Stimulated activated naive CD8-positive, alpha-beta T cell treated with anti-CD3 and anti-CD28 coated beads, Interleukin-15, Interleukin-2, amounts not matched to agents 100 ng/mL and 50 ng/mL, for 24 hours (primary cell): ENCODE results near the gene PITX1.
A peak's percentile ranks its signal among the peaks of the same experiment; 100 is the strongest.

Experiments
- H3K27ac Mint-ChIP-seq: one replicate; pipeline ENCODE4 v1.8.0; 2021; ENCODE audit warnings: mild to moderate bottlenecking, mixed read lengths
- H3K27me3 Mint-ChIP-seq: one replicate; pipeline ENCODE4 v1.8.0; 2021; ENCODE audit warnings: mixed read lengths
- H3K36me3 Mint-ChIP-seq: one replicate; pipeline ENCODE4 v1.8.0; 2021; ENCODE audit warnings: low read depth, mixed read lengths
- H3K4me1 Mint-ChIP-seq: one replicate; pipeline ENCODE4 v1.8.0; 2021; ENCODE audit warnings: low read depth, mixed read lengths
- H3K4me3 Mint-ChIP-seq: one replicate; pipeline ENCODE4 v1.8.0; 2021; ENCODE audit warnings: mild to moderate bottlenecking, mixed read lengths
- H3K9me3 Mint-ChIP-seq: one replicate; pipeline ENCODE4 v1.8.0; 2021; ENCODE audit warnings: mixed read lengths

PITX1 gene

DNA sequence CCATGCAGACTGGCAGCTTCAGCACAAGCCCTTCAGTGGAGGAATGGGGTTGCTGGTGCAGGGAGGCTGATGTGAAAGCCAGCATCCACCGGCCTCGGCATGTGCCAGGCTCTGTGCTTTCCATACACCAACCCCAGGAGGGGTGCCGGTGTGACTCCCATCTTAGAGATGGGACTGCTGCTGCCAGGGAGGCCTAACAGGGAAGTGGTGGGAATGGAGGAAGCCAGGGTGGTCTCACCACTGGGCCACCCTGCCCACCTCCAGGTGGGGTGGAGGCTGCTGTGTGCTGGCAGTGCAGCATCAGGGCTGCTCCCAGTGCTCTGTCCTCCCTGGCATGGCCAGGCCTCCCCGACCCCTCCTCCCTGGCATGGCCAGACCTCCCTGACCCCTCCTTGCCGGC, 32.8 kb upstream of the PITX1 start:
- no peak overlapping the region for H3K4me3 Mint-ChIP-seq
- no peak overlapping the region for H3K27ac Mint-ChIP-seq
- no peaks in the 10 kb centered on the region for H3K27me3 Mint-ChIP-seq
- H3K36me3 Mint-ChIP-seq, result no peaks in the 10 kb centered on the region
- no peaks in the 10 kb centered on the region for H3K4me1 Mint-ChIP-seq
- H3K9me3 Mint-ChIP-seq, result no peaks in the 10 kb centered on the region

DNA sequence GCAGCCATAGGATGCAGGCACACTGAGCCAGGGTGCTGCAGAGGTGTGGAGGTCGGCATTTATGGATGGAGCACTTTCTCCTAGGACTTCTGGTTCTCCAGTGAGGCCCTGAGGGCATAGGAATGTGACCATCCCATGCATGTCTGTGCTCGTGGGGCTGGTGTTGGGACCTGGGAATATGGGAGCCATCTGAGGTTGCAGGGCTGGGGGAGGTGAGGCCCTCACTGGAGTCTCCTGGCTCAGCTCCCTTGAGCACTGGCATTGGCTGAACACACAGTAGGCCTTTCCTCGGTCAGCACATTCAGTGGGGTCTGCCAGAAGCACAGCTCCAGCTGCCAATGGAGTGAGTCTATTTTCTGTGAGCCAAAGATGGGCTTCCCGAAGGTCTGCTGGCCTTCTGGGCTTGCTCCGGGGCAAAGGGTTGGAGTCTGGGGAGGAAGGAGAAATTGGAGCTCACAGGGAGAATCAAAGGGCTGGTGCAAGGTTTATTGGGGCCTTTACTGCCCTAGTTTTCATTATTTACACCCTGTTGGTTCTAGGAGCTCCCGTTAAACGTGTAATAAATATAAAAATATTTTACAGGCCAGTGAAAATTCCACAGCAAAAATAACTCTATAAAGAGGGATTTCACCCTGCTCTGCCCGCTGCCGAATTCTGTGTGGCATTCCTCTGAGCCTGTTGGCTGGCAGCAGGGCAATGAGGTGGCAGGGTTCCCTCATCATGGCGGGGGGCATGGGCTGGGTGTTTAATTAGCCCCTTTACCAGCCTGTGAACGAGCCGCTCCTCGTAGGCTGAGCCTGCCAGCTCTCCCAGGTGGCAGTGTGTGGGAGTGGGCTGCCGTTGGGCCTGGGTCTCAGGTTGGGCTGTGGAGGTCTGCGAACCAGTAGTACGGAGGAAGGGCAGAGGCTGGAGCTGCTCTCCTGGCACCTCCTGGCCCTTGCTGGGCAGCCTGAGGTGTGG, 31.6 kb upstream of the PITX1 start:
- H3K36me3 Mint-ChIP-seq, result no peaks in the 10 kb centered on the region
- no peaks in the 10 kb centered on the region for H3K4me1 Mint-ChIP-seq
- no peak overlapping the region for H3K4me3 Mint-ChIP-seq
- no peaks in the 10 kb centered on the region for H3K27me3 Mint-ChIP-seq
- no peak overlapping the region for H3K27ac Mint-ChIP-seq
- no peaks in the 10 kb centered on the region for H3K9me3 Mint-ChIP-seq

DNA sequence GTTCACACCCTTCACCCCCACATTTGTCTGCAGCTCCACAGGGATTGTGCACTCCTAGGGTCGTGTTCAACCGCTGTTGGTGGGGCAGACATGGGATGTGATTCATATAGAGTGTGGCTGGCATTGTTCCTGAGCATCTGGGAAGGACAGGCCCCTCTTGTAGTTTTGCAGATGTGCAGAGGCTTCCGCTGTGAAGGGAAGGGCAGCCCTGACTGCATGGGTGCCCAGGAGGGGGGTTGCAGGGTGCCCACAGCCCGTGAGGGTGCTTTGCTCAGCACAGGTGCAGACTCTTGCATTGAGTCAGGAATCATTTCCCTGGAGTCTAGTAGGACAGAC, 30.2 kb upstream of the PITX1 start:
- Mint-ChIP-seq H3K4me3 (no peak overlapping the region), H3K36me3 (no peaks in the 10 kb centered on the region)

DNA sequence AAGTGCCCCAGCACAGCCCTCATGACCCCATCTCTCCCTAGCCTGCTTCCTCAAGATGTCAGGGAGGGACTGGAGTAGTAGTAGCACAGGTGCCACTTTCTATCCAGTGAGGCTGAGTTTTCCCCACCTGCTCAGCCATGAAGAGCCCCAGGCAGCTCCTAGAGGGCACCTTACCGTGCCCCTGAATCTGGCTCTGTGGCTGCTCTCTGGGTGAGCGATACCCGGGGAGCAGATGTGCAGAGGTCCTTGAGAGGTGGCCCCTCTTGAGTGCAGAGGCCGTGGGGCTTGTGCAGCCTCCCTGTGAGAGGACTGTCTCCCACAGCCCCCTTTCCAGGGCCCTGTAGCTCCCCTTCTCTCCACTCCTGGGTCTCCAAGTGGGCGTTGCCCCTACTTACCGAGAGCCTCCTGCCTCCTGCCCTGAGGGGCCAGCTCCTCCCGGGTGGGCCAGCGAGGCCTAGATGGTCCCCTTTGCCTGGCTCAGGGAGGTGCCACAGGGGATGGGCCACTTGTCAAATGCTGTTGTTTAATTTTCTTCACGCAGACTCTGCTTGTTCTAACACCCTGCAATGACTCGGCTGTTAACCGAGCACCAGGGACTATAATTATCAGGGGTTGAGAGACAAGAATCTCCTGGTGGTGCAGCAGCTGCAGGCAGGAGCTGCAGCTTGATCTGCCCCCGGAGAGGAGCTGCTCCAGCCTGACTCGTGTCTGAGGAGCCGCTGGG, 29.6 kb upstream of the PITX1 start:
- Mint-ChIP-seq H3K4me1 (no peaks in the 10 kb centered on the region), H3K27ac (no peak overlapping the region), H3K9me3 (no peaks in the 10 kb centered on the region), H3K4me3 (no peak overlapping the region), H3K27me3 (no peaks in the 10 kb centered on the region), H3K36me3 (no peaks in the 10 kb centered on the region)

More for the DNA sequence above, 30.2 kb upstream of the PITX1 start:
- no peak overlapping the region for H3K27ac Mint-ChIP-seq
- H3K4me1 Mint-ChIP-seq, result no peaks in the 10 kb centered on the region
- no peaks in the 10 kb centered on the region for H3K9me3 Mint-ChIP-seq
- H3K27me3 Mint-ChIP-seq, result no peaks in the 10 kb centered on the region

DNA sequence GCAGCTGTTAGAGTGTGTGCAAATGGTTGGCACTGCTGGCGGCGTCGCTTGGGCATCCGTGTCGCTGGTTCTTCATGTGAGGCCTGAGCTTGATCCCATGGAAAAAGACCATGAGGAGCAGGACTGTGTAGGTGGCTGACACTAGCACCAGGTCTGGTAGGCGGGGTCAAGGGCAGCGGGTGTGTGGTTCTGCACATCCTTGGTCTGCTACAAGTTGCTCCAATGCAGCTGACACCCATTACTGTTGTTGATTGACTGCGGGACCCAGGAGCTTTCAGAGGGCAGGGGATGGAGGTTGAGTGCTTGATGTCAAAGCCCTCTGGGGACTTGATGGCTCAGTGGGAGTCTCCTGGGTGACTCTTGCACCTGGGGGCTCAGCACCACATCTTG, 29.0 kb upstream of the PITX1 start:
- H3K9me3 Mint-ChIP-seq, result no peaks in the 10 kb centered on the region
- no peaks in the 10 kb centered on the region for H3K4me1 Mint-ChIP-seq
- no peaks in the 10 kb centered on the region for H3K27me3 Mint-ChIP-seq
- H3K4me3 Mint-ChIP-seq, result no peak overlapping the region
- H3K36me3 Mint-ChIP-seq, result no peaks in the 10 kb centered on the region
- no peak overlapping the region for H3K27ac Mint-ChIP-seq

DNA sequence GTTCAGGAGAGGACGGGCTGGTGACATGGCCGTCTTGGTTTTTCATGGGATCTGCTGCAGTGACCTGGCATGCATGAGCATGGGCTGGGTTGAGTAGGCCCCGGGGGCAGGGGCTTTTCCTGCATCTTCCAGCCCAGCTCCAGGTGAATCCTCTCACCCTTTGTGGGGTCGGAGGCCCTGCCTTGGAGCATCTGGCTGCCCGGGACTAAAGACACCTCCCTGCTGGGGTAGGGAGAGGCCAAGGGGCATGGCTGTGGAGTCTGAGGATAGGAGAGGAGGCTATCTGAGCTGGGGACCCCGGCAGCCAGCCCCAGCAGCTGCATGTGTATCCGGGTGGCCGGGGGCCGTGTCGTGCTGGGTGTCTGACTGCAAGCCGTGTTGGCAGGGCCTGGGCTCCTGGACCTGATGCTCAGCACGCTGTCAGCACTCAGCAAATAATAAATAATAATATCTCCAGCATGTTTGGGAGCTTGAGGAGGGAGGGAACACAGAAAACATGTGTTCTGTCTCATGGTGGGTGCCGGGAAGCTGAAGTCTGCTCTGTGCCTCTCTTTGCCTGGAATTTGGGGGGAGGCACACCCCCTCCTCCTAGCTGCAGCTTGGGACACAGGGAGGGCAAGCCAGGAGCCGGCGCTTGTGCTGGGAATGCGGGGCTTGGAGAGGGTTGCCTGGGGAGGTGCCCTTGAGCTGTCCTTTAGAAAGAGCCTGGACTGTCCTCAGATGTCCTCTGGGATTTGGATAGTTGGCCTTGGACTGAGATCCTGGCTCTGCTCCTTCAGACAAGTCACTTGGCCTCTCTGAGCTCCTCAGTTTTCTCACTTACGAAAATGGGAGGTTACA, 28.4 kb upstream of the PITX1 start:
- H3K4me3 Mint-ChIP-seq, result no peak overlapping the region
- no peak overlapping the region for H3K27ac Mint-ChIP-seq
- no peaks in the 10 kb centered on the region for H3K9me3 Mint-ChIP-seq
- no peaks in the 10 kb centered on the region for H3K36me3 Mint-ChIP-seq
- no peaks in the 10 kb centered on the region for H3K27me3 Mint-ChIP-seq
- no peaks in the 10 kb centered on the region for H3K4me1 Mint-ChIP-seq

- H3K9me3 Mint-ChIP-seq, result no peaks in the 10 kb centered on the region
- no peak overlapping the region for H3K4me3 Mint-ChIP-seq
- no peaks in the 10 kb centered on the region for H3K4me1 Mint-ChIP-seq
- H3K36me3 Mint-ChIP-seq, result no peaks in the 10 kb centered on the region
- peaks cover 9% of the 10 kb centered on the region for H3K27me3 Mint-ChIP-seq
- H3K27ac Mint-ChIP-seq, result no peak overlapping the region
Observed at GRCh38 chr5:135061001-135061400, 27.0 kb upstream of the PITX1 start.

DNA sequence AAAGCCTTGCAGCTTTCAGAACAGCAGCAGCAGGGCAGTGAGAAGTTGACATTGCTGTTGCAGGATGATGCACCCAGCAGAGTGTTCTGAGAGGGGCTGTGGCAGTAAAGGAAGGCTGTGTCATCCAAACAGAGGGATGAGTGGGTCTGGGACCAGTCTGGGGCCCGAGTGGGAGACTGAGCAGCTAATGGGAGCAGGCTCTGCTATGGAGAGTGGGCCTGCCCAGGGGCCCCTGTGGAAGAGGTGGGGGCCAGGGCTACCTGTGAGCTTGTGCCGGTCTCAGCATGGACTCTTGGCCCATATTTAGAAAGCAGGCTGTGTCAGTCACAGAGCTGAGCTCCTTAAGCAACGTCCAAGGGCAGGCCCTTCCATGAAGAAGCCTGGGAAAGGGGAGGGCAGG, 26.0 kb upstream of the PITX1 start:
- Mint-ChIP-seq H3K27ac (no peak overlapping the region), H3K4me1 (no peaks in the 10 kb centered on the region), H3K4me3 (no peak overlapping the region), H3K27me3 (peaks cover 10% of the 10 kb centered on the region), H3K9me3 (no peaks in the 10 kb centered on the region), H3K36me3 (no peaks in the 10 kb centered on the region)

- Mint-ChIP-seq H3K36me3 (no peaks in the 10 kb centered on the region), H3K4me3 (no peak overlapping the region), H3K27me3 (peaks cover 10% of the 10 kb centered on the region), H3K9me3 (no peaks in the 10 kb centered on the region), H3K27ac (no peak overlapping the region), H3K4me1 (no peaks in the 10 kb centered on the region)
Observed at GRCh38 chr5:135059000-135059923, 25.2 kb upstream of the PITX1 start.

DNA sequence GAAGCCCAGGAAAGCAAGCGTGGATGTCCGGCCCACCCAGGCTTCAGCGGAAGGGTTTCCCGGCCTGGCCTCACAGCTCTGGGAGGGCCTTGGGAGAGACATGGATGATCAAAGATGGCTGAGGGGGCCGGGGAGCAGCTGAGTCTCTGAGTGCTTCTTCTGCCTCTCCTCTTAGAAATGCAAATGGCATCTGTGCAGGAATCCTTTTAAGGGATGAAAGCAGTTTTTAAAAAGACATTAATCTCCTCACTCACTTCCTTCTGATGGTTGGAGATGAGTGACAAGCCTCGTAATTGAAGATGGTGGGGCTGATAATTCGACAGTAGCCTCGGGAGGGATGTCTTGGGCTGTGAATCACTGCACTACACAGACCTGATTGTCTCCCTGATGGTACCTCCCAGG, 24.3 kb upstream of the PITX1 start:
- no peaks in the 10 kb centered on the region for H3K4me1 Mint-ChIP-seq
- H3K4me3 Mint-ChIP-seq, result no peak overlapping the region
- H3K27ac Mint-ChIP-seq, result no peak overlapping the region
- H3K9me3 Mint-ChIP-seq, result no peaks in the 10 kb centered on the region
- H3K27me3 Mint-ChIP-seq, result peaks cover 18% of the 10 kb centered on the region
- no peaks in the 10 kb centered on the region for H3K36me3 Mint-ChIP-seq

DNA sequence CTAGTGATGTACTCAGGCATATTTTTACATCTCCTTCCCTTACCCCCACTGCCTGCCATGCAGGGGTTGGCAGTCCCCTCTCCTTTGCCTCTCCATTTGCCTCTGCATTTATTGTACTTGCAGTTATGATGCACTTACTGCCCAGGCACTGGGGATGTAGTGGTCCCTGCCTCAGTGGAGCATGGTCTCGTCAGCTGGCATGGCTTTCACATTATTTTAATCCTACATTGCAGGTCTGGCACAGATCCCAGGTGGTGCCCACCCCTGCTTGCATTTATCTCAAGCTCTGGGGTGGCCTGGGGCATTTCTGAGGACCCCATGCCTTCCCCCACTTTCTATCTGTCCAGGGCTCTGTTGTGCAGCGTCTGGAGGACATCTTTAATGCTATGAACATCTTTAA, 23.2 kb upstream of the PITX1 start:
- no peak overlapping the region for H3K4me3 Mint-ChIP-seq
- no peaks in the 10 kb centered on the region for H3K9me3 Mint-ChIP-seq
- no peaks in the 10 kb centered on the region for H3K36me3 Mint-ChIP-seq
- no peak overlapping the region for H3K27ac Mint-ChIP-seq
- peaks cover 24% of the 10 kb centered on the region for H3K27me3 Mint-ChIP-seq
- H3K4me1 Mint-ChIP-seq, result peaks cover 6% of the 10 kb centered on the region

DNA sequence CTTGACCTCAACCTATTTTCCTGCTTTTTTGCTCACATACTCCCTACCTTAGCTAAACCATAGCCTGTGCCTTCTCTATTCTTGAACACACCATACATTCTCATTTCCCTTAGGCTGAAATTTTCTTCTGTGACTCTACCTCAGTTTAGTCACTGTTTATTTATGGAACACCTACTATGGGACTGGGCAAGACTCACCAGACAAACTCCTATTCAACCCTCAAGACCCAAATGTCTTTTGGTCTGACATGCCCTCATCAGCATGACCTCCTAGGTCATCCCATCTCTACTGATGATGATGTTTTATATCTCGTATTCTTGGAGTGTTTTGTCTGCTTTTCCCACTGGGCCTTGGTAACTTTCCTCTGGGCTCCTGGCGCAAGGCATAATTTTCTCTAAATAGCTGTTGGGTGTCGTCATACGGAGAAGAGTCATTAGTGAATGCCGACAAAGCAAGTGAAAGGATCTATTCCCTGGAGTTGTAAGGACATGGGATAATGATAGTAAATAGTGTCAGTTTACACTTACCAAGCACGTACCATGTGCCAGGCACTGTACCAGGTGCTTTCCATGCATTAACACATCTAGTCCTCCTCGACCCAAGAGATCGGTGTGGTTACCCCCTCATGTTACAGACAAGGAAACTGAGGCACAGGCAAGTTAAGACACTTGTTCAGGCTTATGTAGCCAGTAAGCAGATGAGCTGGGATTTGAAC, 22.4 kb upstream of the PITX1 start:
- H3K4me3 Mint-ChIP-seq, result no peak overlapping the region
- H3K9me3 Mint-ChIP-seq, result no peaks in the 10 kb centered on the region
- peak overlapping the region; percentile 7 for H3K27ac Mint-ChIP-seq
- peaks cover 29% of the 10 kb centered on the region for H3K27me3 Mint-ChIP-seq
- H3K4me1 Mint-ChIP-seq, result peaks cover 6% of the 10 kb centered on the region
- no peaks in the 10 kb centered on the region for H3K36me3 Mint-ChIP-seq

- Mint-ChIP-seq H3K27me3 (peaks cover 39% of the 10 kb centered on the region), H3K9me3 (no peaks in the 10 kb centered on the region), H3K4me3 (no peak overlapping the region), H3K36me3 (no peaks in the 10 kb centered on the region), H3K27ac (no peak overlapping the region), H3K4me1 (peaks cover 6% of the 10 kb centered on the region)
Observed at GRCh38 chr5:135055396-135055795, 21.4 kb upstream of the PITX1 start.

- Mint-ChIP-seq H3K4me1 (peaks cover 6% of the 10 kb centered on the region), H3K9me3 (no peaks in the 10 kb centered on the region)
Observed at GRCh38 chr5:135054546-135054945, 20.5 kb upstream of the PITX1 start.

More at GRCh38 chr5:135054546-135054945, 20.5 kb upstream of the PITX1 start:
- Mint-ChIP-seq H3K36me3 (no peaks in the 10 kb centered on the region), H3K27me3 (peaks cover 45% of the 10 kb centered on the region), H3K27ac (no peak overlapping the region), H3K4me3 (no peak overlapping the region)
